GM12865 (cell line): ENCODE data around the gene STOML3.

Experiments used
- DNase-seq: peaks from one replicate; pipeline ENCODE4 v3.0.0; 2010; ENCODE audit warnings: low read depth
- H3K4me3 ChIP-seq: 2 replicates; pipeline ENCODE4 v1.5.1; 2011; ENCODE audit warnings: mild to moderate bottlenecking, low read depth, low read length, control low read depth
- TF ChIP-seq, protein P1 (sequence below): IDR thresholded peaks from 2 replicates; pipeline ENCODE4 v1.5.1; 2011; ENCODE audit warnings: low read length, control low read depth, low read depth, inconsistent platforms; ENCODE audit not compliant: insufficient read depth; ENCODE audit errors: missing control alignments

Gene STOML3

GRCh38 chr13:38952827-38953226, 37.8 kb downstream of the STOML3 start:
- no peak for DNase-seq
- TF ChIP-seq, protein P1, sequence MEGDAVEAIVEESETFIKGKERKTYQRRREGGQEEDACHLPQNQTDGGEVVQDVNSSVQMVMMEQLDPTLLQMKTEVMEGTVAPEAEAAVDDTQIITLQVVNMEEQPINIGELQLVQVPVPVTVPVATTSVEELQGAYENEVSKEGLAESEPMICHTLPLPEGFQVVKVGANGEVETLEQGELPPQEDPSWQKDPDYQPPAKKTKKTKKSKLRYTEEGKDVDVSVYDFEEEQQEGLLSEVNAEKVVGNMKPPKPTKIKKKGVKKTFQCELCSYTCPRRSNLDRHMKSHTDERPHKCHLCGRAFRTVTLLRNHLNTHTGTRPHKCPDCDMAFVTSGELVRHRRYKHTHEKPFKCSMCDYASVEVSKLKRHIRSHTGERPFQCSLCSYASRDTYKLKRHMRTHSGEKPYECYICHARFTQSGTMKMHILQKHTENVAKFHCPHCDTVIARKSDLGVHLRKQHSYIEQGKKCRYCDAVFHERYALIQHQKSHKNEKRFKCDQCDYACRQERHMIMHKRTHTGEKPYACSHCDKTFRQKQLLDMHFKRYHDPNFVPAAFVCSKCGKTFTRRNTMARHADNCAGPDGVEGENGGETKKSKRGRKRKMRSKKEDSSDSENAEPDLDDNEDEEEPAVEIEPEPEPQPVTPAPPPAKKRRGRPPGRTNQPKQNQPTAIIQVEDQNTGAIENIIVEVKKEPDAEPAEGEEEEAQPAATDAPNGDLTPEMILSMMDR = no peak
- H3K4me3 ChIP-seq = no peak overlapping the region

DNA sequence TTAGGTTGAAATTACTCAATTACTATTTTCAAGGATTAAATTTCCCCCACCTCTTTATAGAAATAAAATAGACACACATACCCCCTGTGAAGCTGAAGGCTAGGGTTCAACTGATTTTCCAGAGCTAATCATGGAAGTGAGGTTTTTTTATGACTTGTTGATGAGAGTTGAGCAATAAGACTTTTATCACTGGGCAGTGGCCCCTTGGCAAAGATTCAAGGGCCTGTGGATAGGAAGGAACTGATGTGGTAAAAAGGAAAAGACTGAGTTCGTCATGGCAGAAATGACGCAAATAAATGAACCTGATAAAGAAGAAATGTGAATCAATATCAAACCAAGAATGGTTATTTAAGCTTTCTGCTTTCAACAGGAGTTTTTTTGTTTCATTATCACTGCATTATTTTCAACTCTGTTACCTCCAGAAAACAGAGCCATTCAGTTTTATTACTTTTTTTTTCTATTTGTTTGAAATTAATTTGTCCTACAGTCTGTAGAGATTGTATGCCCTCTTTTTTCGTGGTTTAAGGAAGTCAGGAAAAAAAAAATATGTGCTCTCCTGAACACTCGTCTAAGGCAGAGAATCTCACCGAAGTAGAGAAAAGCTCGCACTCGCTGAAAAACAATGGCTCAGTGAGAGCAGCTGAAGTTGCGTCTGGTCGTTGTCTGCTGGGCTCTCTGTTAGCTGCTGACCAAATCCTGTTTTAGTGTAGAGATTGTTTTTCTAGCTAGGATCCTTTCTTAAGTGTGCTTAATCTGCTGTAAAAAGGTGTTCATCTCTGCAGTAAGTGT, 38.9 kb downstream of the STOML3 start:
- TF ChIP-seq, protein P1 = no peak
- H3K4me3 ChIP-seq = no peak overlapping the region
- DNase-seq = no peak

DNA sequence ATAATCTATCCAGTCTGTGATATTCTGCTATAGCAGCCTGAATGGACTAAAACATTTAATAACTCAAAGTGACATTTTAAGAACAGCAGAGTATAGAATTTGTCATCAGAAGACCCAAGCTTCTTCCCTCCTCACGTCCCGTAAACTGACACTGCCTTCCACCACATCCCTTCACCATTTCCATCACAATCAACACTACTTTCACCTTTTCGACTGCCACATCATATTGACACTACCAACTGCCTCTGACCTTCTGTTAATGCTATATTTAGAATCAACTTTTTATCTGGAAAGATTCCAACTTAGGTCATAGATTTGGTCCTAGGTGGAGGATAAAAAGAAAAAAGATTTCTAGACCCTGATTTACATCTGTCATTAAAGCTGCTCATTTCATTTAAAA, 39.6 kb downstream of the STOML3 start:
- no peak overlapping the region for H3K4me3 ChIP-seq
- DNase-seq = no peak
- TF ChIP-seq, protein P1 = no peak

DNA sequence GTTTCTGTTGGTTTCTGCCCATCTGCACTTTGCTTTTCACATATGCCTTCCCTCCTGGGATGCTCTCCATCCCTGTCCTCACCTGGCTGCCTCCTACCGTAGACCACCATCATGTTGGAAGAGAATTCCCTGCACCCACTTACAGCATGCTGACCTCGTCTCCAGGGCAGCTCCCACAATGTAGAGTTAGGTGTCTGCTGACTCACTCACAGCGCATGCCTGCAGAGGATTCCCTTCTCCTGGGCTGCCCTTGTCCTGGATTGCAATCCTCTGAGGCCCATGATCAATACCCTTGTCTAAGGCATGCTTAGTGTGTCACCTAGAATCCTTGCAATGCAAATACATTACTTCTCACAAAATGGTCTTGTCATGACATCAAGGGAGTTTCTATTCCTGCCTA, 43.6 kb downstream of the STOML3 start:
- no peak overlapping the region for H3K4me3 ChIP-seq
- no peak for DNase-seq
- TF ChIP-seq, protein P1 = no peak

- no peak for DNase-seq
- H3K4me3 ChIP-seq = no peak overlapping the region
- TF ChIP-seq, protein P1 = no peak
Observed at GRCh38 chr13:38944219-38944618, 46.4 kb downstream of the STOML3 start.

DNA sequence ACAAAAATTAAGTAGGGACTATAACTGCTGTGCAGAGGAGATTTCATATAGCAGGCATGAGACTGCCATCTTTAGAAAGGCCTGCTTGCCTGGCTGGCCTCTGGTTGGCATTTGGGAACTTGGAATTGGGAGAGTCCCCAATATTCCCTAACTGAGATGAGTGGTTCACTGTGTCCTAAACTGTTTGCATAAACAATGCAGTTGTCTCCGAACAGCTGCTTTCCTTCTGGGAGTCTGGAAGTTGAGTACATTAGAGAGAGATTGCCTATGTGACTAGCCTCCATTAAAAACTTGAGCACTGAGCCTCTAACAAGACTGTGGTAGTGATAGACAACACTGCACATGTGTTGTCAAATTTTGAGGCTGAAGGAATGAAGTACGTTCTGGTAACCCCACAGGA, 47.4 kb downstream of the STOML3 start:
- TF ChIP-seq, protein P1 = no peak
- DNase-seq = no peak

More for the DNA sequence above, 47.4 kb downstream of the STOML3 start:
- H3K4me3 ChIP-seq = no peak overlapping the region
